ENCODE measurements around the gene PLAC9.

GRCh38 chr10:80152820-80153219 is 20.3 kb downstream of the PLAC9 start:
- TF ChIP-seq CTCF (IDR thresholded peaks at IDR 0.05) (no peak), EP300 (IDR thresholded peaks at IDR 0.05; ENCODE audit: low read depth) (no peak), POLR2AphosphoS5 (IDR thresholded peaks at IDR 0.05) (no peak), POLR2A (IDR thresholded peaks at IDR 0.05) (no peak)

Data from transverse colon (tissue), 4 donors.